HG03432 (cell line): ENCODE measurements around the gene SCAMP3.
"Not testable (repeated sequence)": the region's sequence is repeated elsewhere in the genome, so short reads cannot be mapped to it uniquely, and the experiment has no call there.

Source experiments
- ATAC-seq: cut with Tn5 transposase; IDR thresholded peaks from one replicate; pipeline ENCODE4 v1.9.1; 2021; ENCODE audit warnings: mild to moderate bottlenecking, moderate library complexity; ENCODE audit not compliant: unreplicated experiment

The SCAMP3 gene

GRCh38 chr1:155232001-155232978 lies 29.9 kb downstream of the SCAMP3 start:
- ATAC-seq = not testable (repeated sequence)

GRCh38 chr1:155231302-155231701 lies 30.9 kb downstream of the SCAMP3 start:
- ATAC-seq = not testable (repeated sequence)

GRCh38 chr1:155228096-155228427 lies 34.1 kb downstream of the SCAMP3 start:
- no peak for ATAC-seq

GRCh38 chr1:155227261-155228095 lies 34.7 kb downstream of the SCAMP3 start:
- ATAC-seq = peak; percentile 88

GRCh38 chr1:155226910-155227260 lies 35.3 kb downstream of the SCAMP3 start:
- ATAC-seq = peak; percentile 29

GRCh38 chr1:155226188-155226909 lies 35.8 kb downstream of the SCAMP3 start:
- ATAC-seq = peak; percentile 33

- ATAC-seq = not testable (repeated sequence)
These were observed 36.8 kb downstream of the SCAMP3 start for GRCh38 chr1:155225404-155225759.

- ATAC-seq = no peak
These were observed 39.1 kb downstream of the SCAMP3 start for GRCh38 chr1:155223047-155223446.

GRCh38 chr1:155220211-155220965 lies 41.8 kb downstream of the SCAMP3 start:
- not testable (repeated sequence) for ATAC-seq

- ATAC-seq = no peak
These were observed 42.5 kb downstream of the SCAMP3 start for GRCh38 chr1:155219592-155220031.

GRCh38 chr1:155218854-155219591 lies 43.1 kb downstream of the SCAMP3 start:
- no peak for ATAC-seq

GRCh38 chr1:155214702-155215101 lies 47.5 kb downstream of the SCAMP3 start:
- ATAC-seq = not testable (repeated sequence)

GRCh38 chr1:155212051-155212440 lies 50.1 kb downstream of the SCAMP3 start:
- ATAC-seq = not testable (repeated sequence)

- ATAC-seq = not testable (repeated sequence)
These were observed 50.6 kb downstream of the SCAMP3 start for GRCh38 chr1:155211381-155212050.

GRCh38 chr1:155210314-155211104 lies 51.7 kb downstream of the SCAMP3 start:
- ATAC-seq = no peak

- ATAC-seq = no peak
These were observed 52.8 kb downstream of the SCAMP3 start for GRCh38 chr1:155209312-155209721.

- ATAC-seq = peak; percentile 79
These were observed 53.4 kb downstream of the SCAMP3 start, which contains the start of gene MTX1 for GRCh38 chr1:155208541-155209311. Gene MTX1 (plus strand): TSS chr1:155208695. CDS start chr1:155208805, 110 bp downstream.
